ENCODE measurements around the gene NYNRIN.

Gene NYNRIN

DNA sequence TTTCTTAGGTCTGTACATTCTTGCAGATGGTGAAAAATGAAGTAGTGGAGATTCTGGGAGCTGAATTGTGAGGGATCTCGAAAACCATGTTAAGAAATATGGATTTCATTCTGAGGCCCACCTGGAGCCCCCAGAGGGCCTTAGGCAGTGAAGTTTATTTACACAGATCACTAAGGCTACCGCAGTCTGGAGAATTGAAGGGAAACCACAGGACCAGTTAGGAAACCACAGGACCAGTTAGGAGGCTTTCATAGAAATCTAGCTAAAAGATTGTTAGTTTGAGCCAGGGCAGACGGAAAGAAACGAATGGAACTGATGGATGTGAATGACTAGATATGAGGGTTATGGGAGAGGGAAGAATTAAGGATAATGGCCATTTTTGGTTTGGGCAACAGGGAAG, 23.5 kb downstream of the NYNRIN start:
- no peaks in the 10 kb centered on the region for H3K9me3 ChIP-seq (replicated peaks; ENCODE audit: low read length)
- H3K4me3 ChIP-seq (ENCODE audit: low read length) = no peak overlapping the region
- H3K4me1 ChIP-seq (ENCODE audit: control insufficient read depth, insufficient read depth, low read length) = peaks cover 20% of the 10 kb centered on the region
- peaks cover 11% of the 10 kb centered on the region for H3K27me3 ChIP-seq (ENCODE audit: control insufficient read depth, insufficient read depth, low read length)
- H3K36me3 ChIP-seq (ENCODE audit: insufficient read depth, low read length) = no peaks in the 10 kb centered on the region
- no peak overlapping the region for H3K4me2 ChIP-seq (ENCODE audit: low read length)
- H3K9ac ChIP-seq (ENCODE audit: low read depth, low read length) = no peak overlapping the region

DNA sequence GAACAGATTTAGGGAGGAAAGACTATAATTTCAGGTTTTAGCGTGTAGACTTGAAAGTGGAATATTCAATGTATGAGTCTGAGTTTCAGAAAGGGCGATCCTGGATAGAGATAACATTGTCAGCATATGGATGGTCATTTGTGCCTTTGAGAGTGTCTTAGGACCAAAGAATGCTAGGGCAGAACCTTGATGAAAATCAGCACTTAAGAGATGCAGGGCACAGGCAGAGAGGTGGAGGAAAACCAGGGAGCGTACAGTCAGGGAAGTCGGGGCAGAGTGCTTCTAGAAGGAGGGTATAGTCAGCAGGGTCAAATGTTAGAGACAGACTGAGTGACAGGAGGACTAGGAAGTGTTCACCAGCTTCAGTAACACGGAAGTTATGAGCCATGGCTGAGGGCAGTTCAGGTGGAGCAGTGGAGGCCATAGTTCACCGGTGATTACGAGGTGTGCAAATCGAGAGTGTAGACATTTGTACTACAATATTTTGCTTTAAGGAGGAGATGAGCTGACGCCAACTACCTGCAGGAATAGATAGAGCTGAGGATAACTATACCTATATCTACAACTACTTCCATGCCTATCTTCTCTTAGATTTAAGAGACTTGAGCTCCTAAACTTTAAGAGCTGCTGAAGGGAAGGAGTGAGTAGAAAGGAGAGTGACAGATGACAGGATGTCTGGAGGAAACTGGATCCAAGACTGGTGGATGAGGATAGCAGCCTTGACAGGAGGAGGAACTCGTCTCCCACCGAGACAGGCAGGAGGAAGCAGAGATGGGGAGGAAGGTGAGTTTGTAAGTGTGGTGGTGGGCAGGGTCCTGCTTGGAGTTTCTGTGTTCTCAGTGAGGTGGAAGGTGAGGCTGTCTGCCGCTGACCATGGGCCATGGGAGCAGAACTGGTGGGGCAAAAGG, 24.1 kb downstream of the NYNRIN start:
- H3K9ac ChIP-seq (ENCODE audit: low read depth, low read length) = no peak overlapping the region
- no peaks in the 10 kb centered on the region for H3K9me3 ChIP-seq (replicated peaks; ENCODE audit: low read length)
- no peak overlapping the region for H3K4me3 ChIP-seq (ENCODE audit: low read length)
- H3K27me3 ChIP-seq (ENCODE audit: control insufficient read depth, insufficient read depth, low read length) = peaks cover 11% of the 10 kb centered on the region
- no peaks in the 10 kb centered on the region for H3K36me3 ChIP-seq (ENCODE audit: insufficient read depth, low read length)
- H3K4me2 ChIP-seq (ENCODE audit: low read length) = no peak overlapping the region
- peaks cover 20% of the 10 kb centered on the region for H3K4me1 ChIP-seq (ENCODE audit: control insufficient read depth, insufficient read depth, low read length)

DNA sequence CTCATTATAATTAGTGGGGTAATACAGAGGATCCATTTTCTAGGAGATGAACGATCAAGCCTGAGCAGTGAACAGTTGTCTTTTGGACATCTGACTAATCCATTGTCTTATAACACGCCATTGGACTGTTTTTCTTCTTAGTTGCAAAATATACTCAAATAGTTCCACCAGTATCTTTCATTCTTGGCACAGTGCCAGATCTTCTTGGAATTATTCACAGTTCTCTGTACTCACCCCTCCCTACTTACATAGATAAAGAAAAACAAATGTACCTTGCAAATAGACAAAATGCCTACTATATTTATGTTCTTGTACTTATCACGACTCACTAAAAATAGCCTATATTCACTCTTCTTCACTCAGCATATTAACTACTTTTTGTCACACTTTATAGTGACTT, 26.9 kb downstream of the NYNRIN start:
- Histone ChIP-seq H3K27me3 (ENCODE audit: control insufficient read depth, insufficient read depth, low read length) (peaks cover 6% of the 10 kb centered on the region), H3K4me3 (ENCODE audit: low read length) (no peak overlapping the region), H3K4me2 (ENCODE audit: low read length) (peak overlapping the region; percentile 6), H3K9ac (ENCODE audit: low read depth, low read length) (no peak overlapping the region), H3K9me3 (replicated peaks; ENCODE audit: low read length) (no peaks in the 10 kb centered on the region), H3K4me1 (ENCODE audit: control insufficient read depth, insufficient read depth, low read length) (peaks cover 27% of the 10 kb centered on the region), H3K36me3 (ENCODE audit: insufficient read depth, low read length) (no peaks in the 10 kb centered on the region)

DNA sequence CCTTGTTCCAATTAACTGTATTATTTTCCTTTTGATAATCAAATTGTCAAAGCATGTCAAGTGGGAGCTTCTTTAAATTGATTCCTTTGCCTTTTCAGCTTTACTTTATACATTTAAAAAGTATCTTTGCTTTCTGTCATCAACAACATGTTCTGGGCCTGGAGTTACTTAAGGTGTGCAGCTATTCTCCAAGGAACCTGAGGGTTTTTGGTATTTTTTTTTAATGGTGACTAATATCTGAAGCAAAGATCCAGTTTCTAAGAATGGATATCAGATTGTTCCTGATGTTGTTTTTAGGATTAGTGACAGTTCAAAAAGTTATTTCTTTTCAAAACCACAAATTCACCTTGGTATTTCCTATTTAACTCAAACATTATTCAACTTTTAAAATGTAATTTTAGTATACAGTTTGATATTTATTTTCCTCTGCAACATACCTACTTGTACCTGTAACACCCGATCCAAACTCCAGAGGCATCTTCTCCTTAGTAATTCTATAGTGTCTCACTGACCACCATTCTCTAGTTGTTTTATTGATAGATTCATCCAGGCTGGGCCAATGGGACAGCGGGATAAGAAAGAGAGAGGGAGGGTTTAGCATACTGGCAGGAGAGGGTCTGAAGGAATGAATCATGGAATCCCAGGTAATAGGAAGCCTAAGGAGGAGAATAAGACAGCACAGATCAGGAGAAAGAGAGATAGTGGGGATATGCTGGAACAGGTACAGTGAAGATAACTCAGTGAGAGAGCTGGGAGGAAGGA, 27.5 kb downstream of the NYNRIN start:
- Histone ChIP-seq H3K9ac (ENCODE audit: low read depth, low read length) (no peak overlapping the region), H3K27me3 (ENCODE audit: control insufficient read depth, insufficient read depth, low read length) (peaks cover 6% of the 10 kb centered on the region), H3K4me1 (ENCODE audit: control insufficient read depth, insufficient read depth, low read length) (peaks cover 31% of the 10 kb centered on the region), H3K36me3 (ENCODE audit: insufficient read depth, low read length) (no peaks in the 10 kb centered on the region), H3K9me3 (replicated peaks; ENCODE audit: low read length) (no peaks in the 10 kb centered on the region), H3K4me2 (ENCODE audit: low read length) (peak overlapping the region; percentile 6), H3K4me3 (ENCODE audit: low read length) (no peak overlapping the region)

DNA sequence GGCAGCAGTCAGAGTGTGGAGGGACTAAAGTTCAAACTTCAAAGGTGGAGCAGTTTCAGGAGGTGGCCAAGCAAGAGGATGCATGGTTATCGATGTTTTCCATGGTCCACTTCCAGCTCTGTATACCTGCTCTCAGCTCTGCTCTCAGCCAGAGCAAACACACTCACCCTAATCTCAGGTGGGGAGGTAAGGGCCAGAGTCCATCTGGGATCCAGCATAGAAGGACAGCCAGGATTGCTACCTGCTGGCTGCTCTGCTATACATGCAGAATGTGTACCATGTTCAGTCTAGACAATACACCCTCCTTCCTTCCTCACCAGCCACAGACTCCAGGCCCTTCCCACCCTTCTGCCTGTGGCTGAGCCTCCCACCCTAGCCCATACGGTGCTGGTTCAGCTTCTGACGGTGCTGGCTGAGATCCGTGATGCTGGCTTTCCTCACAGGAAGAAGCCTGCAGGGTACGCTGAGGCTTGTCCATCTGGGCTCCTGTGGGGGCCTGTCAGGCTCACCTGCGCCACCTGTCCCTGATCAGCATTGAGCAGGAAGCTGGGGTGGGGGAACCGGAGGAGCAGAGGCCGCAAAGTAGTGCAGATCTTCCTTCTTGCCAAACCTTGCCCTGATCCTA, 28.2 kb downstream of the NYNRIN start:
- Histone ChIP-seq H3K27me3 (ENCODE audit: control insufficient read depth, insufficient read depth, low read length) (peaks cover 6% of the 10 kb centered on the region), H3K36me3 (ENCODE audit: insufficient read depth, low read length) (peaks cover 1% of the 10 kb centered on the region), H3K4me2 (ENCODE audit: low read length) (no peak overlapping the region), H3K4me1 (ENCODE audit: control insufficient read depth, insufficient read depth, low read length) (peaks cover 36% of the 10 kb centered on the region), H3K4me3 (ENCODE audit: low read length) (no peak overlapping the region), H3K9ac (ENCODE audit: low read depth, low read length) (no peak overlapping the region), H3K9me3 (replicated peaks; ENCODE audit: low read length) (no peaks in the 10 kb centered on the region)

DNA sequence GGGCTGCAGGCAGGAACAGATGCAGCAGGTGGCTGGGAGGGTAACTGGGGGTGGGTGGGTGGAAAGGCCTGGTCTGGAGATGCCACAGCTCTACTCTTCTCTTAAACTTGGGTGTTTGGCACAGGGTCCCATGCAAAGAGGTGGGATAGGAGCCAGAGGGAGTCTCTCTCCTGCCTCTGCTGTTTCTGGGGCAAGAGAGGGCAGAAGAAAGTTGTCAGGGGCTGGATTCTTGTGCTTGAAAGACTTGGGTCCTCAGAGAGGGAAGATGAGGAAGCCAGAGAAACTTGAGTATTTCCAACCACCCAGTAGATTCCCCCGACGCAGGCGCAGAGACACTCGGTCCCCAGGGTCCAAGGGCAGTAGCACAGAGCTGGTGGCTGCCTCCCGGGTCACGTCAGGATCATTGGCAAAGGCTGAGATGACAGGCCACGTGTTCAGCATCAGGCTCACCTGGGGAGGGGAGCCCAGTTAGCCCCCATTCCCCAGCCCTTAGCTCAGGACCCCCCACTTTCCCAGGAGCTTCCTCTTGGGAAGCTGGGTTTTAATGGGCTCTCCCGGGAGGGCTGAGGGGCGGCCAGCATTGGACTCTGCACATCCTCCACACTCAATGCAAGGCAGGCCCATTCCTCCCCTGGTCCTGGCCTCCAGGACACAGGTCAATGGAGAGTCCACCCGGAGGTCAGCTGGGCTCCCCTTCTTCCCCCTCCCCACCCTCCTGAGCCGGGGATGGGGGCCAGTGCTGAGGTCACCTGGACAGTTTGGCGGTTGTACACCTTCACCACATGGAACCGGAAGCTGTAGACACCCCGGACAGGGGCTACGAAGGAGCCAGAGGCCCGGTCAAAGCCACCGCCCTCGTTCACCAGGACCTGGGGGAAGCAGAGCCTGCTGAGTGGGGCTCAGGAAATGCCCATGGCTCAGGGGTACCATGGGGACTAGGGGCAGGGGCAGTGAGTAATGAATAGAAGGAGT, 29.0 kb downstream of the NYNRIN start:
- no peaks in the 10 kb centered on the region for H3K9me3 ChIP-seq (replicated peaks; ENCODE audit: low read length)
- H3K9ac ChIP-seq (ENCODE audit: low read depth, low read length) = no peak overlapping the region
- peaks cover 5% of the 10 kb centered on the region for H3K27me3 ChIP-seq (ENCODE audit: control insufficient read depth, insufficient read depth, low read length)
- no peak overlapping the region for H3K4me3 ChIP-seq (ENCODE audit: low read length)
- H3K4me2 ChIP-seq (ENCODE audit: low read length) = no peak overlapping the region
- H3K4me1 ChIP-seq (ENCODE audit: control insufficient read depth, insufficient read depth, low read length) = peaks cover 44% of the 10 kb centered on the region
- peaks cover 9% of the 10 kb centered on the region for H3K36me3 ChIP-seq (ENCODE audit: insufficient read depth, low read length)

DNA sequence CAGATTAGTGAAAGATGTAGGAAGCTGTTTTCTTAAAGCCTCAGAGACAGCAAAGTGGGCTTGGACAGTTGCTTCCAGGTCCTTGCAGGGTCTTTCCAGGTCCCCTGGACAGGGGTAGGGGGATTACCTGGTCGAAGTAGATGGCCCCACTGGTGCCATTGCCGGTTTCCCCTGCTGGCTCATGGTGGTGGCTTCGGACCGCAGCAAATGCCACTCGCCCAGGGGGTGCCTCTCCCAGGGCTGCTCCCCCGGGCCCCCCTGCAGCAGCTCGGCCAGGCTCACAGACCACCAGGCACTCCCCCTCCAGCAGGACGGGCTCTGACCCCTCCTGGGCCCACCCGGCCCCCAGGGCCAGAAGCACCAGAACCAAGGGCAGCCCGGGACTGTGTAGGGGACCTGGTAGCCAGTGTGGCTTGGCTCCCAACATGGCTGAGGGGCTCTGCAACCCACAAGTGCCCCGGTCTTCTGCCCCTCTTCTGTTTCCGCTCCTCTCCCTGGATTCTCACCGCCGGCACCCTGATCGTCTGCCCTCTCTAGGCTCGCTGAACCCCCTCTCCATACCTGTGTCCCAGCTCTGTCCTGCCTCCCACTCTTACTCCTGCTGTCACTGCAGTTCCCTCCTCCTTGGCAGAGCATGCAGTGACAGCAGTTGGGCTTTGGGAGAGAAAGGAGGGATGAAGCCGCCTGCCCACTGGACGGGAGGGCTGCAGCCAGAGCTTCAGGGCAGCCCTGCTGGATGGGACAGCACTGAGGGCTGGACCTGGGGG, 30.0 kb downstream of the NYNRIN start:
- peak overlapping the region; percentile 99 for H3K9ac ChIP-seq (ENCODE audit: low read depth, low read length)
- H3K27me3 ChIP-seq (ENCODE audit: control insufficient read depth, insufficient read depth, low read length) = no peaks in the 10 kb centered on the region
- peak overlapping the region; percentile 93 for H3K4me3 ChIP-seq (ENCODE audit: low read length)
- no peaks in the 10 kb centered on the region for H3K9me3 ChIP-seq (replicated peaks; ENCODE audit: low read length)
- H3K4me1 ChIP-seq (ENCODE audit: control insufficient read depth, insufficient read depth, low read length) = peaks cover 48% of the 10 kb centered on the region
- H3K4me2 ChIP-seq (ENCODE audit: low read length) = peak overlapping the region; percentile 91
- peaks cover 19% of the 10 kb centered on the region for H3K36me3 ChIP-seq (ENCODE audit: insufficient read depth, low read length)

DNA sequence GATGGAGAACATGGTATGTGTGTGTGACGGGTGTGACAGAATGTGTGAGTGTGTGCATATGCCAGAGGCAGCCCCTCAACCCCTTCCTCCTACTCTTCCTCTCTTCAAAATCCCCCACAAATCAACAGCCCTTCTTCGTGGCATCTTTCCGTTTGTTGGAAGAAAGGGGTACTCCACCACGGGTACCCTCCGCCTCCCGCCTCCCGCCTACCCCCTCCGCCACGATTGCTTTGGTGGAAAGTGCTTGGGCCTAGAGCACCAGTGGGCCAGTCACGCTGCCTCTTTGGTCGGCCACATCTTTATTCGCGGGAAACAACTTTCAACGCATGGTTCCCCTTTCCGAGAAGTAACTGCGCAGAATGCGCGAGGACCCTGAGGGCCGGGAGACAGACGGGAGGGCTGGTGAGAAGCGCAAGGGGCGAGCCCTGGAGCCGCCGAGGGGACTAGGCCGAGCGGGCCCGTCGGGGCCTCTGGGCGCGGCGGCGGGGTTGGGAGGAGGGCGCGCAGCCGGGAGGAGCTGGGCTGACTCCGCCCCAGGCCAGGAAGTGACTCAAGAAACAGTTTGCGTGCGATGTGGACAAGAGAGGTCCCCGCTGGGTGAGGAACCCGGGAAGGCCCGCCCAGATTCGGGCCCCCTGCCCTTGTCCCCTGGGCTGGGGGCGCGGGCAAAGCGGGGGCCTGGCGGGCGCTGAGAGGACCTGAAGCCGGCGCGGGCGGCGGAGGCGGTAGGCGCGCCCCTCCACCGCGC, 30.8 kb downstream of the NYNRIN start, which contains the start of the genes CBLN3 and KHNYN:
TSS of gene CBLN3 (minus strand) at position 274 of the 748 bp plus-strand sequence. CDS start 614 bp downstream, outside the sequence.
TSS of gene KHNYN (plus strand) at position 560 of the 748 bp plus-strand sequence. CDS start 777 bp downstream, outside the sequence.
- Histone ChIP-seq H3K36me3 (ENCODE audit: insufficient read depth, low read length) (peaks cover 24% of the 10 kb centered on the region), H3K9ac (ENCODE audit: low read depth, low read length) (peak within 1 kb of the TSS; percentile 99), H3K4me2 (ENCODE audit: low read length) (peak within 1 kb of the TSS; percentile 91), H3K9me3 (replicated peaks; ENCODE audit: low read length) (no peaks in the 10 kb centered on the region), H3K4me1 (ENCODE audit: control insufficient read depth, insufficient read depth, low read length) (peaks cover 48% of the 10 kb centered on the region), H3K4me3 (ENCODE audit: low read length) (peak within 1 kb of the TSS; percentile 93), H3K27me3 (ENCODE audit: control insufficient read depth, insufficient read depth, low read length) (no peaks in the 10 kb centered on the region)

DNA sequence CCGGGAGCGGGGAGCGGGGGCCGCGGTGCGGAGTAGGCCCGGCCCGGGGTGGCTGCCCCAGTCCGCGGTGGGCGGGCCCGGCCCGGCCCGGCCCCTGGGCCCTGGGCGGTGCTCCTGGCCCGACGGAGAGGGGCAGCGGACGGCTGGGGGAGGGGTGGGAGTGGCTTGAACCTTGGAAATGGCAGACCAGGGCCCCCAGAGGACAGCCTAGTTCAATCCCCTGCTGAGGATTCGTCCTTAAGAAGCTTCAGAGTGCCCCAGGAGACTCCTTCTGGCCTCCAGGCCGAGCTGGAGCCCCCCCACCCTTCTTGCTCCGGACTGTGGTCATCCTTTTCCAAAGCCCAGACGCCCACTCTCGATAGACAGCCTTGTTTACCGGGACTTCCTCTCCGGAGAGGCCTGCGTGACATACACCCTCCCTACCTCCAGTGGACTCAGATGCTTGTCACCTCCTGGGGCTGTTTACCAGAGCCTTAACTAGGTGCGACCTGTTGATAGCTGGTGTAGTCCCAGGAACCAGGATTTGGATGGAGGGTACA, 31.4 kb downstream of the NYNRIN start:
- H3K9ac ChIP-seq (ENCODE audit: low read depth, low read length) = peak overlapping the region; percentile 99
- no peaks in the 10 kb centered on the region for H3K27me3 ChIP-seq (ENCODE audit: control insufficient read depth, insufficient read depth, low read length)
- H3K4me2 ChIP-seq (ENCODE audit: low read length) = peak overlapping the region; percentile 91
- H3K36me3 ChIP-seq (ENCODE audit: insufficient read depth, low read length) = peaks cover 24% of the 10 kb centered on the region
- H3K4me3 ChIP-seq (ENCODE audit: low read length) = peak overlapping the region; percentile 93
- H3K4me1 ChIP-seq (ENCODE audit: control insufficient read depth, insufficient read depth, low read length) = peaks cover 45% of the 10 kb centered on the region
- H3K9me3 ChIP-seq (replicated peaks; ENCODE audit: low read length) = no peaks in the 10 kb centered on the region
